ENCODE measurements around the gene FYCO1. TPM values are rescaled to one million over a fixed set of nuclear protein-coding genes. Genes with fewer than 3 reads are reported as not detected.

FYCO1 gene
- total RNA-seq, 2 experiments from 2014 or later = 9.4 to 15.2 TPM

DNA sequence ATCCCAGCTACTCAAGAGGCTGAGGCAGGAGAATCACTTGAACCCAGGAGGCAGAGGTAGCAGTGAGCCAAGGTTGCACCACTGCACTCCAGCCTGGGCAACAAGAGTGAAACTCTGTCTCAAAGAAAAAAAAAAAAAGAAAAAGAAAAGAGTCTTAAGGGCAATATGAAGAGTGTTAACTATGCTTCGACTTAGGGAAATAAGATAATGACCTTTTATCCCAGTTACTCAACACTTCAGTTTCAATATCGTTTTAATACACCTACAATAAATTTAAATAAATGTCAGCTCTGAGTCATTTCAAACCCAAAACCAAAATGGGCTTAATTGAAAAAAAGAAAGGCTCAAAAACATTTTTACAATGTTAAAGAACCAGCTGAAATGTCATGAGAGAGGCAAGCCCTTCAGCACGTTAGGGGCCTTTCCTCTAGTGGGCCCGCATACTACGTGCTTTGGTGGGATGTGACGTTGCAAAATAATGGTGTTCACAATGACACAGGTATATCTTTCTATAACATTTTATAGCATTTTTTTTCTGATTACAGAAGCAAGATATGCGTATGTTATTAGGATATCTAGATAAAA is 15.3 kb downstream of the FYCO1 start:
- TF ChIP-seq, protein P1, sequence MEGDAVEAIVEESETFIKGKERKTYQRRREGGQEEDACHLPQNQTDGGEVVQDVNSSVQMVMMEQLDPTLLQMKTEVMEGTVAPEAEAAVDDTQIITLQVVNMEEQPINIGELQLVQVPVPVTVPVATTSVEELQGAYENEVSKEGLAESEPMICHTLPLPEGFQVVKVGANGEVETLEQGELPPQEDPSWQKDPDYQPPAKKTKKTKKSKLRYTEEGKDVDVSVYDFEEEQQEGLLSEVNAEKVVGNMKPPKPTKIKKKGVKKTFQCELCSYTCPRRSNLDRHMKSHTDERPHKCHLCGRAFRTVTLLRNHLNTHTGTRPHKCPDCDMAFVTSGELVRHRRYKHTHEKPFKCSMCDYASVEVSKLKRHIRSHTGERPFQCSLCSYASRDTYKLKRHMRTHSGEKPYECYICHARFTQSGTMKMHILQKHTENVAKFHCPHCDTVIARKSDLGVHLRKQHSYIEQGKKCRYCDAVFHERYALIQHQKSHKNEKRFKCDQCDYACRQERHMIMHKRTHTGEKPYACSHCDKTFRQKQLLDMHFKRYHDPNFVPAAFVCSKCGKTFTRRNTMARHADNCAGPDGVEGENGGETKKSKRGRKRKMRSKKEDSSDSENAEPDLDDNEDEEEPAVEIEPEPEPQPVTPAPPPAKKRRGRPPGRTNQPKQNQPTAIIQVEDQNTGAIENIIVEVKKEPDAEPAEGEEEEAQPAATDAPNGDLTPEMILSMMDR (conservative IDR thresholded peaks at IDR 0.05; ENCODE audit: low read length) = no peak
- TF ChIP-seq EZH2phosphoT487 (IDR thresholded peaks at IDR 0.05; ENCODE audit: borderline replicate concordance, low read depth, low read length) = no peak
- H3K9me3 ChIP-seq (ENCODE audit: low read length) = no peaks in the 10 kb centered on the region
- no peaks in the 10 kb centered on the region for H3K79me2 ChIP-seq (ENCODE audit: insufficient read depth, low read depth, low read length)
- peaks cover 90% of the 10 kb centered on the region for H3K36me3 ChIP-seq (ENCODE audit: insufficient read depth, low read length)
- H3K4me2 ChIP-seq (ENCODE audit: low read length) = no peak overlapping the region
- H2AFZ ChIP-seq (ENCODE audit: low read length) = no peak overlapping the region
- H3K4me3 ChIP-seq (ENCODE audit: low read depth, low read length, poor library complexity, severe bottlenecking) = no peak overlapping the region
- POLR2A ChIA-PET = no interaction called here
- H3K27ac ChIP-seq (ENCODE audit: low read depth, low read length, poor library complexity, severe bottlenecking) = no peak overlapping the region
- no peaks in the 10 kb centered on the region for H3K4me1 ChIP-seq (ENCODE audit: insufficient read depth, low read length, poor library complexity, severe bottlenecking)
- H4K20me1 ChIP-seq (ENCODE audit: insufficient read depth, low read length) = no peaks in the 10 kb centered on the region
- intact Hi-C loops (cut with micrococcal nuclease; ENCODE audit: unreplicated experiment) = no loop called here
- no peak for DNase-seq (ENCODE audit: low spot score)
- BruUV-seq (replicated peaks) = no TSS peak
- no peaks in the 10 kb centered on the region for H3K9me2 ChIP-seq (ENCODE audit: insufficient read depth, low read length)
- CTCF ChIA-PET (ENCODE audit: unreplicated experiment) = no interaction called here

DNA sequence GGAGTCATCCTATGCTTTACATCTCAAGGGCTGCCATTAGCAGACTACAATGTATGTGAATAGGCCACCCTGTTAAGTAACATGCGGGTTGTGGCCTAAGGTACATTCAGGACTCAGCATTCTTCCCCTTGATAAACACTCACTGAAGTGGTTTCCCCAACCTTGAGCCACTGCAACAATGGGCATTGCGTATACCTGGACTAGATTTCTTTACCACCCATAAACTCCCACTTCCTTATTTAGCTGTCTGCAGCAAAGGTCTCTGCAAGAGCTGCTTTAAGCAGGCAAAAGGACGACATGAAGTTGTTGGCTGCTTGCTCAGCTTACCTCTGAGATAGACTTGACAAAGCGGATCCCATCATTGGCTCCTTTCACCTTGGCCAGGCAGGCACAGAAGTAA is 16.2 kb downstream of the FYCO1 start:
- Histone ChIP-seq H3K4me3 (ENCODE audit: low read depth, low read length, poor library complexity, severe bottlenecking) (no peak overlapping the region), H3K27ac (ENCODE audit: low read depth, low read length, poor library complexity, severe bottlenecking) (no peak overlapping the region), H3K4me2 (ENCODE audit: low read length) (no peak overlapping the region), H3K9me2 (ENCODE audit: insufficient read depth, low read length) (no peaks in the 10 kb centered on the region), H3K4me1 (ENCODE audit: insufficient read depth, low read length, poor library complexity, severe bottlenecking) (no peaks in the 10 kb centered on the region), H2AFZ (ENCODE audit: low read length) (no peak overlapping the region), H3K36me3 (ENCODE audit: insufficient read depth, low read length) (peaks cover 94% of the 10 kb centered on the region), H3K9me3 (ENCODE audit: low read length) (no peaks in the 10 kb centered on the region), H4K20me1 (ENCODE audit: insufficient read depth, low read length) (no peaks in the 10 kb centered on the region), H3K79me2 (ENCODE audit: insufficient read depth, low read depth, low read length) (no peaks in the 10 kb centered on the region)
- POLR2A ChIA-PET = no interaction called here
- no peak for DNase-seq (ENCODE audit: low spot score)
- CTCF ChIA-PET (ENCODE audit: unreplicated experiment) = no interaction called here
- BruUV-seq (replicated peaks) = no TSS peak
- intact Hi-C loops (cut with micrococcal nuclease; ENCODE audit: unreplicated experiment) = no loop called here
- no peak for TF ChIP-seq EZH2phosphoT487 (IDR thresholded peaks at IDR 0.05; ENCODE audit: borderline replicate concordance, low read depth, low read length)
- TF ChIP-seq, protein P1 (conservative IDR thresholded peaks at IDR 0.05; ENCODE audit: low read length) = no peak

DNA sequence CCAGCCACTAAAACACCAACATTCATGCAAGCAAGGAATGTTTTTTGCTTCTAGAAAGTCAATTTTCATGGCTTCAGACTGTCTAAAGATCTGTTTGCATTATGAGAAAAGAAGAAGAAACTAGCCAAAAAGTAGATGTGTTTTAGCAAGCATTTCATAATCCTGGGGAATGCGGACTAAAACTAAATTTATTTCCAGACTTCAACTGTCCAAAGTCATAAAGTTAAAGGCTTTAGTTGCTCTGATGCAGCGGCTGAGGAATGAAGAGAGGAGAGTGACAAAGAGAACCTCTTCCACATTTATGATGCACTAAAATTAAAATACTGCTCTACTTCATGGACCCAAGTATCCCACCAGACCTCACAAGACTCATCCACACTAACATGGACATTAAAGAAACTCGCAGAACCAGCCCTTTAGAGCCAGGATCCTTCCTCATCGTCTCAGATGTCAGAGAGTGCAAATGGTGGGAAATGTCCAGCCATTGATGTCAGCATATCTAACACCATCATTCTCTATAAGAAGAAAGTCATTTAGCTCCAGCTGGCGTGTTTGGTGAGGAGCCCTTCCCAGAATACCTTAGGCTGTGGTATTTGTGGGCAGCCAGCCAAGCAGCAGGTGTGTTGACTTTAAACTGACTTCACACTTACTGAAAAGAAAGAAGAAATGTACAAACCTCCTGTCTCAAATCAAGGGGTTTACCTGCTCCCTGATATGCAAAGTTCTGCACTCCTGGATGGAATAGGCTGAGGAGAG is 17.4 kb downstream of the FYCO1 start:
- no peak for DNase-seq (ENCODE audit: low spot score)

More for the DNA sequence above, 17.4 kb downstream of the FYCO1 start:
- POLR2A ChIA-PET = no interaction called here
- H3K4me3 ChIP-seq (ENCODE audit: low read depth, low read length, poor library complexity, severe bottlenecking) = no peak overlapping the region
- no peaks in the 10 kb centered on the region for H4K20me1 ChIP-seq (ENCODE audit: insufficient read depth, low read length)
- no peaks in the 10 kb centered on the region for H3K9me2 ChIP-seq (ENCODE audit: insufficient read depth, low read length)
- intact Hi-C loops (cut with micrococcal nuclease; ENCODE audit: unreplicated experiment) = no loop called here
- TF ChIP-seq EZH2phosphoT487 (IDR thresholded peaks at IDR 0.05; ENCODE audit: borderline replicate concordance, low read depth, low read length) = no peak
- TF ChIP-seq, protein P1 (conservative IDR thresholded peaks at IDR 0.05; ENCODE audit: low read length) = no peak
- H3K27ac ChIP-seq (ENCODE audit: low read depth, low read length, poor library complexity, severe bottlenecking) = no peak overlapping the region
- H3K4me2 ChIP-seq (ENCODE audit: low read length) = no peak overlapping the region
- H3K4me1 ChIP-seq (ENCODE audit: insufficient read depth, low read length, poor library complexity, severe bottlenecking) = no peaks in the 10 kb centered on the region
- H2AFZ ChIP-seq (ENCODE audit: low read length) = no peak overlapping the region
- CTCF ChIA-PET (ENCODE audit: unreplicated experiment) = no interaction called here
- no peaks in the 10 kb centered on the region for H3K9me3 ChIP-seq (ENCODE audit: low read length)
- H3K79me2 ChIP-seq (ENCODE audit: insufficient read depth, low read depth, low read length) = no peaks in the 10 kb centered on the region
- BruUV-seq (replicated peaks) = no TSS peak
- H3K36me3 ChIP-seq (ENCODE audit: insufficient read depth, low read length) = peaks cover 91% of the 10 kb centered on the region

All from OCI-LY7 (cell line).